Esophagus muscularis mucosa (tissue), 4 donors: ENCODE results near the gene PGBD4. TPM values are rescaled to one million over a fixed set of nuclear protein-coding genes. Genes with fewer than 3 reads are reported as not detected.

Experiments used
- DNase-seq: peaks from one replicate; pipeline ENCODE4 v3.0.0-alpha.2; 2017; ENCODE audit errors: extremely low spot score
- H3K27ac ChIP-seq, 4 donors: fragments of 200-600 bp; sonication (generic); replicated peaks in 1 of 4; 1 replicate in 3 of 4; 2 replicates in 1 of 4; pipeline ENCODE4 v1.5.1; 2016 to 2019; ENCODE audit warnings: mild to moderate bottlenecking in 1 of 4
- H3K27me3 ChIP-seq, 4 donors: fragments of 200-600 bp; sonication (generic); one replicate each; pipeline versions ENCODE4 v1.5.1 to v1.6.0; 2016 to 2019
- H3K36me3 ChIP-seq, 4 donors: fragments of 200-600 bp; sonication (generic); one replicate each; pipeline ENCODE4 v1.5.1; 2016 to 2019
- H3K4me1 ChIP-seq, 4 donors: fragments of 200-600 bp; sonication (generic); one replicate each; pipeline ENCODE4 v1.5.1; 2016 to 2019
- H3K4me3 ChIP-seq, 4 donors: fragments of 200-600 bp; sonication (generic); 1 replicate in 2 of 4; 2 replicates in 2 of 4; pipeline ENCODE4 v1.5.1; 2016 to 2019; ENCODE audit warnings: mild to moderate bottlenecking in 4 of 4, moderate library complexity in 1 of 4
- H3K9me3 ChIP-seq, 4 donors: fragments of 200-600 bp; sonication (generic); 1 replicate in 3 of 4; 2 replicates in 1 of 4; pipeline ENCODE4 v1.5.1; 2016 to 2019
- CTCF ChIP-seq, 3 experiments: fragments of 200-600 bp in 2 of 3; fragments of 450-650 bp in 1 of 3; sonication (generic) in 2 of 3; IDR thresholded peaks; one replicate each; pipeline ENCODE4 v1.5.1; 2017 to 2019; ENCODE audit warnings: antibody characterized with exemption in 3 of 3, mild to moderate bottlenecking in 2 of 3, moderate library complexity in 1 of 3
- EP300 ChIP-seq: sonication (generic); formaldehyde crosslinking; IDR thresholded peaks from one replicate; pipeline ENCODE4 v1.6.1; 2017; ENCODE audit warnings: antibody characterized with exemption
- POLR2A ChIP-seq: fragments of 450-650 bp; IDR thresholded peaks from one replicate; pipeline ENCODE4 v1.6.1; 2017; ENCODE audit warnings: antibody characterized with exemption, moderate library complexity, mild to moderate bottlenecking, low read depth
- POLR2AphosphoS5 ChIP-seq, 2 donors: sonication (generic); formaldehyde crosslinking; IDR thresholded peaks; one replicate each; pipeline ENCODE4 v1.6.1; 2017; ENCODE audit warnings: antibody characterized with exemption in 2 of 2
- WGBS: methylation state at CpG from one replicate; pipeline ENCODE4 v1.1.5; 2018; 5-methylcytosine and 5-hydroxymethylcytosine counted together
- intact Hi-C: fragments of 100-400 bp; cut with DNase I; formaldehyde crosslinking; loops from one replicate; pipeline ENCODE4 v1.15.1; 2023
- total RNA-seq, 4 donors: library from RNA; depleted of rRNA; stranded (reverse); fragments of >200 nt; gene quantifications; one replicate each; pipeline versions ENCODE4 v1.1.0 to v1.2.1, GENCODE V29; 2016

Gene PGBD4
- total RNA-seq, 4 donors from 2014 or later = 0.66 to 1.7 (median 1.2) TPM

GRCh38 chr15:34124651-34125050, 22.8 kb downstream of the PGBD4 start:
- Histone ChIP-seq H3K9me3 (no peaks in the 10 kb centered on the region), H3K4me1 (no peaks in the 10 kb centered on the region), H3K27ac (no peak overlapping the region), H3K4me3 (no peak overlapping the region), H3K36me3 (no peaks in the 10 kb centered on the region), H3K27me3 (no peaks in the 10 kb centered on the region)
- TF ChIP-seq POLR2A = no peak
- no peak for TF ChIP-seq POLR2AphosphoS5 (IDR thresholded peaks at IDR 0.05)
- TF ChIP-seq EP300 = no peak
- TF ChIP-seq CTCF (IDR thresholded peaks at IDR 0.05) = no peak
- intact Hi-C loops = no loop called here
- 63% methylated on average over 4 of the region's 4 CpGs for WGBS
- no peak for DNase-seq

- intact Hi-C loops = no loop called here
- Histone ChIP-seq H3K36me3 (no peaks in the 10 kb centered on the region), H3K4me3 (no peak overlapping the region), H3K9me3 (no peaks in the 10 kb centered on the region), H3K27ac (no peak overlapping the region), H3K27me3 (no peaks in the 10 kb centered on the region), H3K4me1 (no peaks in the 10 kb centered on the region)
- WGBS = 88% methylated on average over 1 of the region's 1 CpG
- TF ChIP-seq POLR2AphosphoS5 (IDR thresholded peaks at IDR 0.05) = no peak
- no peak for TF ChIP-seq CTCF (IDR thresholded peaks at IDR 0.05)
- no peak for TF ChIP-seq POLR2A
- TF ChIP-seq EP300 = no peak
- DNase-seq = no peak
Measured at GRCh38 chr15:34125945-34126344, 24.1 kb downstream of the PGBD4 start.

GRCh38 chr15:34126522-34126921, 24.6 kb downstream of the PGBD4 start:
- no peak overlapping the region for H3K27ac ChIP-seq
- TF ChIP-seq POLR2AphosphoS5 (IDR thresholded peaks at IDR 0.05) = no peak
- TF ChIP-seq POLR2A = no peak
- no peak for TF ChIP-seq EP300
- no peak for TF ChIP-seq CTCF (IDR thresholded peaks at IDR 0.05)
- H3K27me3 ChIP-seq = no peaks in the 10 kb centered on the region
- no peaks in the 10 kb centered on the region for H3K9me3 ChIP-seq
- no peak for DNase-seq
- H3K4me1 ChIP-seq = no peaks in the 10 kb centered on the region
- no peaks in the 10 kb centered on the region for H3K36me3 ChIP-seq
- H3K4me3 ChIP-seq = no peak overlapping the region
- intact Hi-C loops = no loop called here

GRCh38 chr15:34128898-34129297, 27.0 kb downstream of the PGBD4 start:
- WGBS = 50% methylated on average over 2 of the region's 2 CpGs
- no peak overlapping the region for H3K4me3 ChIP-seq
- H3K9me3 ChIP-seq = no peaks in the 10 kb centered on the region
- H3K27ac ChIP-seq = no peak overlapping the region
- DNase-seq = no peak
- intact Hi-C loops = no loop called here
- no peaks in the 10 kb centered on the region for H3K4me1 ChIP-seq
- no peaks in the 10 kb centered on the region for H3K27me3 ChIP-seq
- no peak for TF ChIP-seq POLR2AphosphoS5 (IDR thresholded peaks at IDR 0.05)
- TF ChIP-seq EP300 = no peak
- no peak for TF ChIP-seq CTCF (IDR thresholded peaks at IDR 0.05)
- TF ChIP-seq POLR2A = no peak
- no peaks in the 10 kb centered on the region for H3K36me3 ChIP-seq

GRCh38 chr15:34132881-34133280, 31.0 kb downstream of the PGBD4 start:
- TF ChIP-seq CTCF (IDR thresholded peaks at IDR 0.05) (no peak), POLR2A (no peak), POLR2AphosphoS5 (IDR thresholded peaks at IDR 0.05) (no peak), EP300 (no peak)
- DNase-seq = no peak
- Histone ChIP-seq H3K36me3 (peaks cover 0 to 1% (median 0%) of the 10 kb centered on the region in 4 donors), H3K27ac (no peak overlapping the region), H3K9me3 (no peaks in the 10 kb centered on the region), H3K27me3 (no peaks in the 10 kb centered on the region), H3K4me3 (no peak overlapping the region), H3K4me1 (no peaks in the 10 kb centered on the region)
- intact Hi-C loops = no loop called here
- WGBS = 93% methylated on average over 1 of the region's 1 CpG
